H1 (cell line): ENCODE data around the gene MEA1. TPM values are rescaled to one million over a fixed set of nuclear protein-coding genes. Genes with fewer than 3 reads are reported as not detected.

Source experiments
- HDAC2 ChIP-seq, 2 experiments: fragments of 300-600 bp in 1 of 2; sonication (generic) in 1 of 2; IDR thresholded peaks; 2 replicates each; pipeline ENCODE4 v1.6.1; 2011 to 2012; ENCODE audit warnings: low read depth in 2 of 2, low read length in 2 of 2, mild to moderate bottlenecking in 2 of 2, moderate library complexity in 2 of 2, borderline replicate concordance in 1 of 2, inconsistent platforms in 1 of 2
- JUN ChIP-seq: IDR thresholded peaks from 2 replicates; pipeline ENCODE4 v1.6.1; 2011; ENCODE audit warnings: low read depth, mild to moderate bottlenecking, improper control_type of control experiment, low read length
- KDM5A ChIP-seq: fragments of 200-600 bp; IDR thresholded peaks from 2 replicates; pipeline ENCODE4 v1.7.1; 2012; ENCODE audit warnings: mild to moderate bottlenecking, low read length, inconsistent platforms, mixed read lengths
- polyA plus RNA-seq, 7 experiments: library from polyadenylated mRNA; depleted of rRNA in 3 of 7; stranded (reverse) in 5 of 7; unstranded in 2 of 7; fragments of >200 nt in 5 of 7; fragments of 200-250 nt in 2 of 7; gene quantifications; 1 replicate in 5 of 7; 2 replicates in 1 of 7; 4 replicates in 1 of 7; pipeline versions ENCODE4 v1.2.1 to v1.2.3, GENCODE V29; 2011 to 2013; ENCODE audit warnings: missing spikeins in 2 of 7, mixed read lengths in 2 of 7
- total RNA-seq: library from RNA; stranded (reverse); fragmentation: NEBNext Ultra II Directional; extraction: Animal tissue kit (Norgen Biotek cat#: 25700); gene quantifications from 2 replicates; pipeline ENCODE4 v1.2.1, GENCODE V29; 2021

MEA1 gene
- total and polyA plus RNA-seq, 2 of the 8 experiments (the other 6 are each of a cell fraction or from before 2014, with no cell fraction given), result 94.2 to 96.4 TPM

GRCh38 chr6:42988486-42989020, 25.2 kb downstream of the MEA1 start (continued):
- TF ChIP-seq HDAC2 (IDR thresholded peaks at IDR 0.05; ENCODE audit: borderline replicate concordance in 1 of 2, low read depth in 2 of 2, low read length in 2 of 2) (no peak), JUN (no peak), KDM5A (no peak)
